Activated CD8-positive, alpha-beta memory T cell treated with anti-CD3 and anti-CD28 coated beads for 36 hours (primary cell): Measurements from ENCODE around the gene GEMIN4. TPM values are rescaled to one million over a fixed set of nuclear protein-coding genes. Genes with fewer than 3 reads are reported as not detected.
"Not testable (repeated sequence)": the region's sequence is repeated elsewhere in the genome, so short reads cannot be mapped to it uniquely, and the experiment has no call there.

Experiments used
- CTCF ChIA-PET: fragments of 350-600 bp; sonication (Branson Sonifier 250); formaldehyde crosslinking; loops from one replicate; lab custom pipeline; 2021; ENCODE audit warnings: antibody characterized with exemption; lab: Charles Lee
- POLR2A ChIA-PET: fragments of 350-600 bp; sonication (Branson Sonifier 250); formaldehyde crosslinking; loops from one replicate; lab custom pipeline; 2021; ENCODE audit warnings: antibody characterized with exemption; lab: Charles Lee
- total RNA-seq, 2 experiments: library from RNA; stranded (reverse); gene quantifications; one replicate each; pipeline ENCODE4 v1.2.3, GENCODE V29; 2021

Gene GEMIN4
- total RNA-seq, 2 experiments from 2014 or later, result 58.3 to 62.5 TPM

DNA sequence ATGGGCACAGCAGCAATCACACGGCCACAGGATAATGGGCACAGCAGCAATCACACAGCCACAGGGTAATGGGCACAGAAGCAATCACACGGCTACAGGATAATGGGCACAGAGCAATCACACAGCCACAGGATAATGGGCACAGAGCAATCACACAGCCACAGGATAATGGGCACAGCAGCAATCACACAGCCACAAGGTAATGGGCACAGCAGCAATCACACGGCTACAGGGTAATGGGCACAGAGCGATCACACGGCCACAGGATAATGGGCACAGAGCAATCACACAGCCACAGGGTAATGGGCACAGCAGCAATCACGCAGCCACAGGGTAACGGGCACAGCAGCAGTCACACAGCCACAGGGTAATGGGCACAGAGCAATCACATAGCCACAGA, 2.7 kb downstream of the GEMIN4 start:
- CTCF ChIA-PET, POLR2A ChIA-PET: not testable (repeated sequence)

DNA sequence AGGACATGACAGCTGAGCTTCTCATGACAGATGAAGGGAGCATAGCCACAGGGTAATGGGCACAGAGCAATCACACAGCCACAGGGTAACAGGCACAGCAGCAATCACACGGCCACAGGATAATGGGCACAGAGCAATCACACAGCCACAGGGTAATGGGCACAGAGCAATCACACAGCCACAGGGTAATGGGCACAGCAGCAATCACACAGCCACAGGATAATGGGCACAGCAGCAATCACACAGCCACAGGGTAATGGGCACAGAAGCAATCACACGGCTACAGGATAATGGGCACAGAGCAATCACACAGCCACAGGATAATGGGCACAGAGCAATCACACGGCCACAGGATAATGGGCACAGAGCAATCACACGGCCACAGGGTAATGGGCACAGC, 3.5 kb downstream of the GEMIN4 start:
- POLR2A ChIA-PET, CTCF ChIA-PET: not testable (repeated sequence)

DNA sequence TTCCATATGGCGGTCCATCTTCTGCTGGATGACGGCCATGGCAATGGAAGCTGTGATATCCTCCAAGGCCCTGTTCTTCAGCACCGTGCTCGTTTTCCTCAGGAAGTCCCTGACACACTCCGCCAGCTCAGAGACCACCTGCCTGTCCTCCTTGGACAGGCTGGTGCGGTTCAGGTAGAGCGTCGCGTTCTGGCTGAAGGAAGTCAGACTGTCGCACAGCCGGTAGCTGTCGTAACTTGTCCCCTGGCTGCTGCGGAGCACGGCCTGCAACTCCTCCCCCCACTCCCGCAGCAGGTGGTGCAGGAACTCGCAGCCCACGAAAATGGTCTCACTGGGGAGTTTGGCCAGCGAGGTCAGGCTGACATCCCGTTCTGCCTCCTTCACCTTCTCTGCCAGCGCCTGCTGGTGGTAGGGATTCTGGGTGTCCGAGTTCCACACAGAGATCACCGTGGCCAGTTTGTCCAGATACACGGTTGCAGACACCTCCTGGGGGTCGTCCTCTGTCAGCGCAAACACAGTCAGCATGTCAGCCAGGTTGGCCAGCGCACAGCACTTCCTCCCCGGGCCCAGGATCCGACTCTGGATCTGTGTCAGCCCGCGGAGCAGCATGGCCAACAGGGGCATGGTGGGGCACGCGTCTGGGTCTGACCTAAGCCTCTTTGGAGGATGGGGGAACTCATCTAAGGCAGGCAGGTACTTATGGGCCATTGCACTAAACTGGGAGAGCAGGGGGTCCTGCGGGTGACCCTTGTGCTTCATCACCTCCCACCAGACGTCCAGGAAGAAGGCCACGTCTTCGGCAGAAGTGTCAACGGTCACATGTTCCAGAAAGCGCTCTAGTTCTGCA, 5.1 kb downstream of the GEMIN4 start:
- CTCF ChIA-PET, result no interaction called here

DNA sequence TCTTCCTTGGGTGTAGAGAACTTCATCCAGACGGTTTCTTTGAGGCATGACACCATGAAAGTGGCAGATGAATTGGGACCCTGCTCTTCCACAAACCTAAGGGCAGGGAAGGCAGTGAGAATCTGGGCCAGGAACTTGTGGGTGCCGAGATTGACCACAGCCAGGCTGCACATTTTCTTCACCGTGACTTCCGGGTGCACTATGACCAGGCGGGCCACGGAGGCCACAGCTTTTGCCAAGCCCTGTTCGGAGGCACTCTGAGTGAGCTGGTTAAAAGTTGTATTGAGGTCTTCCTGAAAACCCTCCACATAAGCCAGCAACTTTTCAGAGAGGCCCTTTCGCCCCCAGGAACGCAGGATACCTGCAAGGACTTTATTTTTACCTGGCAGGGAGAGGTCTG, 5.9 kb downstream of the GEMIN4 start:
- ChIA-PET POLR2A (no interaction called here), CTCF (no interaction called here)

More for the DNA sequence above, 5.1 kb downstream of the GEMIN4 start:
- POLR2A ChIA-PET, result no interaction called here

DNA sequence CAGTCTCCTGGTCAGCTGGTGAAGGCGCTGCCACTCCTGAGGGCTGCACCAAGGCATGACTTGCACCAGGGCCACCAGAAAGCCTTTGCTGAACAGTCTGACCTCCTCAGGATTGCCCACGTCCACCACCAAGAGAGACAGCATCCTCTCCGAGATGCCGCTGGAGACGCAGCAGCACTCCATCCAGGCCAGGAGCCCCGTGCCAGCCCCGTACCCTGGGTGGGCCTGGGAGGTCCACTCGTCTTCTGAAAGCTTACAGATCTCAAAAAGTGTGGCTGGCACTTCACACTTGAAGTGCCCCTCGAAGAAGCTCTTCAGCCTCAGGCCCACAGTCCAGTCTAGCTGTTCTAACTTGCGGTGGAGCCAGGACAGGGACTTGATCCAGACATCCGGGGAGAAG, 6.7 kb downstream of the GEMIN4 start:
- POLR2A ChIA-PET, result interaction anchor here (0.6 kb wide), 1 partner anchor 46 kb away, joined by 3 read pairs; no protein-coding TSS in a partner anchor
- CTCF ChIA-PET, result no interaction called here

DNA sequence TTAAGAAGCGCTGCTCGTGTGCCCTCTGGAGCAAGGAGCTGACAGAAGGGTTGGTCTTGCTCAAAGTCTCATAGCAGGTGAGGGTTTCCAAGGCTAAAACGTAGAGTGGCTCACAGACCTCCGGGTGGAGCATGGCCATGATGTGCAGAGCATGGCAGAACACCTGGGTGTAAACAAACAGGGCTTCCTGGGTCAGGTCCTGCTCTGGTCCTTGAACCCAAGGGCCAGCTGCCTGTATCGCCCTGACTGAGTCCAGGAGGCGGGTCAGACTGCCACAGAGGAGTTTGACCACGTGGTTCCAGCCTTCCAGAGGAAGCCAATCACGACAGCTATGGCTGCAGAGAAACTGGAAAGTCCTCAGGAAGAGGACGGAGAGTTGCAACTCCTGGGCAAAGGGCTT, 7.1 kb downstream of the GEMIN4 start:
- ChIA-PET POLR2A (interaction anchor here (0.6 kb wide), 1 partner anchor 45 kb away, joined by 3 read pairs; no protein-coding TSS in a partner anchor), CTCF (no interaction called here)

DNA sequence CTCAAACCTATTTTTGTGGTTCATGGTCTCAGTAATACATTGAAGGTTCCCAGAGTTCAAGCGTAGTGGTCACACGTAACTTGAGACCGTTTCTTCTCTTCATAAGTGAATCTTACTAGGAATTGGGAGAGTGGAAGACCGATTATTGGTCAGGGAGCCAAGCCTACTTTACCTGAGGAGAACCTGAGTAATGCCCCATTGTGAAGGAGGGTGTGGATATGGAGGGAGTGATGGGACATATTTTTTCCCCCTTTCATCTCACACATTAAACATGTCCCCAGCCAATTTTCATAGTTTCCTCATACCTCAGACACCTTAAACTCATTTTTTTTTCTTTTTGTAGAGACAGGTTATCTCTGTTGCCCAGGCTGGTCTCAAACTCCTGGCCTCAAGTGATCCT, 8.9 kb downstream of the GEMIN4 start:
- ChIA-PET POLR2A (no interaction called here), CTCF (interaction anchor here (0.7 kb wide), 1 partner anchor 331 kb away, joined by 3 read pairs; no protein-coding TSS in a partner anchor)

DNA sequence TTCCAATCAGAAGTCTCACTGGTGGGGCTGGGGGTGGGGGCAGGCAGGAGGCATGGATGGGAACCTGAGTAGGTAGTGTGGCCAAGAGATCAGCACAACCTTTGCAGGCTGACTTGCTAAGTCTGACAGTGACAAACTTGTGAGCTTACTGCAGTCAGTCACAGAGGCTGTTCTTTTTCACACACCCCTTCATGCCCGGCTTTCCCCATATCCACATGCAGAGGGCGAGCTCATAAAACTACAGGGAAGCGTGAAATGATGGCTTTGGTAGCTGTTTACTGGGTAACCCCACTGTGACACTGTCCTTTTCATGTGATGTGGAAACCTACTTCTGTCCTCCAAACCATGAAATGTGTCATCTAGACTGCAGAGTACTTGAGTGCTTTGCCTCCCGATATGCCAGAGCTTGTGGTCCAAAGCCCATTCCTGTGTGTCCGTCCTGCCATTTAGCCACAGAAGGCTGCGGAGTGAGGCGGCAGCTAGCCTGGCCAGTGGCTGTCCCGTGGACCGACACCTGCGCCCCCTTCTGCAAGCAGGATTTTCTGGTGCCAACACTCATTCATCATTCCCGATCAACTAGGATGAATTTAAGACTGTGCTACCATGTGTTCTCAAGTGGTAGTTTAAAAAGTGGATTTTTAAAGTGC, 9.8 kb downstream of the GEMIN4 start:
- POLR2A ChIA-PET, result interaction anchor here (0.6 kb wide), 1 partner anchor 56 kb away, joined by 3 read pairs; no protein-coding TSS in a partner anchor
- CTCF ChIA-PET, result no interaction called here

DNA sequence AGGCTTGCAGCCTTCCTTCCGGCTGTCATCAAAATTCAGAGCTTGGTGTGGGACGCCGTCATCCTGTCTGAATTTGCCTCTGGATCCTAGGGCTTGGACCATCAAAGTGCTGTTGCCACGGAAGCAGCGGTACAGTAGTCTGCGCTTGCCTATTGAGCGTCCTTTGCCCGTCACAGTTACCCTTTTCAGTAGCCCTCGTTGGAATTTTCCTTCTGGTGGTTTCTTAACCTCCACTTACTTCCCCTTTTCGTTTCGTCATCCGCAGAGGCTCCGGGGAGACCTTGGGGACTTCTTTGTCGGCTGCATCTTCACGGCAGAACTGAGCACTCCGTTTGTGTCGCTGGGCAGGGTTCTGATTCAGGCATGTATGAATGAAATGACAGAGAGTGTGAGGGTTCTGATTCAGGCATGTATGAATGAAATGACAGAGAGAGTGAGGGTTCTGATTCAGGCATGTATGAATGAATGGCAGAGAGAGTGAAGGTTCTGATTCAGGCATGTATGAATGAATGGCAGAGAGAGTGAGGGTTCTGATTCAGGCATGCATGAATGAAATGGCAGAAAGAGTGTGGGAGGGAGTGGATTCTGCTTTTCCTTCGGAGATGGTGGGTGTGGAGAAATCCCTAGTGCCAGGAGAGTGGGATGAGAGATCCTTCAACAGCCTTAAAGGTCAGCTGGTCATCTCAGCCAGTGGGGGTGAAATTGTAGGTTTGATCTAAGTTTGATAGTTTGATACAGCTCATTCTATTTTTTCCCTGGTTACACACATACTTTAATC, 11.6 kb downstream of the GEMIN4 start:
- ChIA-PET CTCF (no interaction called here), POLR2A (no interaction called here)

DNA sequence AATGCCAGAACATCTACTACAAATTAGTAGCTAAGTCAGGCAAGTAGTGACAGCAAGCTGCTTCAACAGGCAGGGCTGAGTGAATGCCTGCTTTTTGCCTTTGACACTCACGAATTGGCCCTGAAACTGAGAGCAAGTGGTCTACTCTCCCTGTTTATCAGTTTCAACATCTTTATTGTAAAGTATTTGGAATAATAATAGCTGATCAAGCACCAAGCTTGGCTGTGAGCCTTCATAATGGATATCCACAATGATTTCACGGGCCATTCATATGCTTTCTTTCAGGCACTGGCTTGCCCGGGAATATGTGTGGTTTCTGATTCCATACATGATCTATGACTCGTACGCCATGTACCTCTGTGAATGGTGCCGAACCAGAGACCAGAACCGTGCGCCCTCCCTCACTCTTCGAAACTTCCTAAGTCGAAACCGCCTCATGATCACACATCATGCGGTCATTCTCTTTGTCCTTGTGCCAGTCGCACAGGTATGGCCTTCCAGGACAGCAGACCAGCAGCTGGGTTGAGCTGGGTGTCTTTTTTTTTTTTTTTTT, 14.4 kb downstream of the GEMIN4 start:
- ChIA-PET POLR2A (interaction anchor here (0.6 kb wide), 1 partner anchor 50 kb away, joined by 4 read pairs; no protein-coding TSS in a partner anchor), CTCF (no interaction called here)

DNA sequence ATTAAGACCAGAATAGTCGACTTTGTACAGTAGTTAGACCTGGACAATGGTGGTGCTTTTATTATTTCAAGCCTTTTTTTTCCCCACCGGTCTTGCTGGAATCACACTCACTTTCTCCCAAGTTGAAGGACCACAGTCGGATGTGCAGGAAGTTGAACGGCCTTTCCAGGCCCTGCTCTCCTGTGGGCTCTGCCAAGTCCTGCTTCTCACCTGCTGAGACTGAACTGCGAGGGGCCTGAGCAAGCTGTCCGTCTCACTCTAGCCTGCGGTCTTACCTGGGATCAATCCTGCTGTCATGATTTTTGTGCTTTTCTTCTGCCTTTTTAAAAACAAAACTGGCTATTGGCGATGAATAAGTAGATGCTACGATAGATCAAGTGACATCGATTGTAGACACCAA, 18.3 kb downstream of the GEMIN4 start:
- CTCF ChIA-PET, result interaction anchor here (1.0 kb wide), 1 partner anchor 19 kb away, joined by 4 read pairs; no protein-coding TSS in a partner anchor

DNA sequence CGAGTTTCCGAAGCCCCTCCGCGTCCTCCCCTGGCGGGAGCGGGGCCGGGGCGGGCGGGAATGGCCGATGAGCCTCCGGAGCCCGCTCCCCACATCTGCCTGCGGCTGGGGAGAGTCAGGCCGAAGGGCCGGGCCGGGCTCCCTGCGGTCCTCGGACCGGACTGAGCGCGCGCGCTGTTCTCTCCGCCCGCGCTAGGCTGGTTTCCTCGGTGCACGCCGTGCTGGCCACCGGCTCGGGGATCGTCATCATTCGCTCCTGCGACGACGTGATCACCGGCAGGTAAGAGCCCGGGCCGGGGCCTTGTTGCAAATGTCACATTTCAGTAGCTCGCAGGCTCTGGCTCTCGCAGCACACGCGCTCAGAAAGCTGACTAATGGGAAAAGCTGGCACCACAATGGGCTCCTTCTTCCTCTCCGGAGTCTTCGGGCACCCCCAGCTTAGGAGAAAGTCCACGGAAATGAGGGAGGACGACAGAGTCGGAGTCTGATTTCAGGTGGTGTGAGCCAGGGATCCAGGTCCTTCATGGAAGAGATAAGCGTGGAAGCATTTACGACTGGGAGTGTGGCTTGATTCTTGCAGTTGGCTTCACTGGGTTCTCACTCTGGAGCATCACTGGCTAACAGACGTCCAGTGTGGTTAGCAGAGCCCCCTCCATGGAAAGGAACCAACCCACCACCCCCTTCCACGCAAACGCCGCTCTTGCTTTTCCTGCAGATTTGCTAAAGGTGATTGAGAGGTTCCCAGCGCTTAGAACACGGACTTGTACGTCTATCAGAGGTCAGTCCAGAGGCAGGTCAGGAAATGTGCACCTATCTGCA, 19.0 kb downstream of the GEMIN4 start:
- CTCF ChIA-PET, result interaction anchor here (0.7 to 1.0 kb wide), 2 partner anchors 18 to 20 kb away, joined by 3 to 4 read pairs; no protein-coding TSS in a partner anchor
- POLR2A ChIA-PET, result interaction anchor here (0.5 to 0.8 kb wide), 2 partner anchors 18 to 1099 kb away, joined by 3 to 4 read pairs; no protein-coding TSS in a partner anchor

More for the DNA sequence above, 18.3 kb downstream of the GEMIN4 start:
- POLR2A ChIA-PET, result interaction anchor here (0.5 kb wide), 1 partner anchor 1098 kb away, joined by 4 read pairs; no protein-coding TSS in a partner anchor

DNA sequence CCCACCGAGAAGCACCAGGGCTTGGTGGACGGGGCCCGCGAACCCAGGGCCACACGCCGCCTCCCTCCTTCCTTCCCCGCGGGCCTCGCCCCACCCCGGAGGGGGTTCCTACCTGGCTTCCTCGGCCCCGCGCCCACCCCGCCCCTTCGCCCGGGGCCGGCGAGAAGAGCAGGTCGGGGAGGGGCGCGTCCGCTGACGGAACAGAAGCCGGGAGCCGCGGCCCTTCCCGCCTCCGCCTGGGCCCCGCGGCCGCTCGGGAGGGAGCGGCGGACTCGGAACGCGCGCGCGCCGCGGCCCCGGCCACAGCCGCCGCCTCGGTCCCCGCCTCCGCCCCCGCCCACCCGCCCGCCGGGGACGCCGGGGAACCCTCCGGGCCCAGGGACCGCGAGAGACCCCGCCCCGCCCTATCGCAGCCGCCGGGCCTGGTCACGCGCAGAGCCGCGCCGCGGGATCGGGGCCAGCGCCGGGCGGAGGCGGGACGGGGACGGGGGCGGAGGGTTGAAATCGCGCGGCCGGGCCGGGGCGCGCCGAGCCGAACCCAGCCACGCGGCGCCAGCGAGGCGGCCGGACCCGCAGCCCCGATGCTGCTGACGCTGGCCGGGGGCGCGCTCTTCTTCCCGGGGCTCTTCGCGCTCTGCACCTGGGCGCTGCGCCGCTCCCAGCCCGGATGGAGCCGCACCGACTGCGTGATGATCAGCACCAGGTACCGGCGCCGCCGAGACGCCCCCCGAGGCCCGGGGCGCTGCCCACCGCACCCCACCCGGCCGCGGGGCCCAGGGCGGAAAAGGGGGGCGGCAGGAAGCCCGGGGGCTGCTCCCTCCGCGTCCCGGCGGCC, 19.8 kb downstream of the GEMIN4 start, which contains the start of gene TLCD3A:
TLCD3A (plus strand) TSS at position 530 of the 835 bp plus-strand sequence; CDS start at position 582, 52 bp downstream.
- POLR2A ChIA-PET, result no interaction called here
- CTCF ChIA-PET, result interaction anchor here (1.0 kb wide), 1 partner anchor 20 kb away, joined by 4 read pairs; no protein-coding TSS in a partner anchor

DNA sequence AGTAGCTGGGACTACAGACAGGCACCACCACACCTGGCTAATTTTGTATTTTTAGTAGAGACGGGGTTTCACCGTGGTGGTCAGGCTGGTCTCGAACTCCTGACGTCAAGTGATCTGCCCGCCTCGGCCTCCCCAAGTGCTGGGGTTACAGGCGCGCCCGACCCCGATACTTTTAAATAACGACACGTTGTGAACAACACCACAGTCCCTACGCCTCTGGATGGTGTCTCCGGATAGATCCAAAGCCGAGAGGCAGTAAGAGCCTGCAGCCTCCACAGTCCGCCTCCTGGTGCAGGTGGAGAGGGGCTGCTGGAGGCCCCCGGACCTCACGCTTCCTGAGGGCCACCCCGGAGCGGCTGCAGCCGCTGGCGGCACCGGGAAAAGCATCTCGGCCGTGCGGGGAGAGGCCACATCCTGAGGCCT, 20.4 kb downstream of the GEMIN4 start:
- ChIA-PET CTCF (interaction anchor here (1.6 kb wide), 1 partner anchor 19 kb away, joined by 3 read pairs; no protein-coding TSS in a partner anchor), POLR2A (no interaction called here)

DNA sequence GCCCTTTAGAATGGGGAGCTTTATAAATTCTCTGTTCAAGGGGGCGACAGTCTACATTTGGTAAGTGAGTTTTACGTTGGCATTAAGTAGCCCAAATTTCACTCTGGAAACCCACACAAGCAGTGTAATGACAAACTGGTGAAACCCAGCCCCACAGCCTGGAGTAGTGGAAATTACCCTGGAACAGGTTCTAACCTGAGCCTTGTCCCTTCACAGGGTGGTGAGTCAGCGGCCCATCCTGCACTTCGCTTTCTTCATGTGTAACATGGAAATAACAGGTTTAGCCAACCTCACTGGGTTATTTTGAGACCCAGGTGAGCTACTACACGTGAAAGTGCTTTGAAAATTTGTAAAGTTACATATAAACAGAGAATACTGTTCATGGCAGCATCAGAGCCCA, 23.2 kb downstream of the GEMIN4 start:
- ChIA-PET CTCF (no interaction called here), POLR2A (no interaction called here)

DNA sequence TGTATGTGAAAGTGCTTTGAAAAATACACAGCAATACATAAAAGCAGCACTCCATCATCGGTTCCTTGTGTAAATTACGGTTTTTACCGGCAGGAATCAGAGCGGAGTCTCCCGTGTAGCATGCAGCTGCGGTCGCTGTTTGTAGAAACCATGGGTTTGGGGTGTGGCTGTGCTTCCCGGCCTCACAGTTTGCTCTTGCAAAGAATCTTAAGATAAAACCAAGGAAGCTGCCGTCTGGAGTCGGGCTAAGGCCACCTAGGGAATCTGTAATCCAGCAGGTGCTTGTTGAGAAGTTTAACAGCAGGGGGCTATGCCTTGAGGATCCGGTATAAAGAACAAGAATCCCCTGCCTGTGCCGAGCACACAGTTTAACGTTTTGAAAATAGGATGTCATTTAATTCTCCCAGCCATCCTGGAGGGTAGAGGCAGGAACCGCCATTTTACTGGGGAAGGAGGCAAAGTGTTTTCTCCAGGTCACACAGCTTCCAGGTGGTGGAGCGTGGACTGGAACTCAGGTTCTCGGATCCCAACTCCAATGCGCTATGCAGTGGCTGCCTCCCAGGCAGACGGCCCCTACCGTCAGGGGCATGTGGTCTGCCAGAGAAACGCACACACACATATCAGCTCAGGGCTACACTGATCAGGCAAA, 25.7 kb downstream of the GEMIN4 start:
- CTCF ChIA-PET, result no interaction called here
- POLR2A ChIA-PET, result no interaction called here

DNA sequence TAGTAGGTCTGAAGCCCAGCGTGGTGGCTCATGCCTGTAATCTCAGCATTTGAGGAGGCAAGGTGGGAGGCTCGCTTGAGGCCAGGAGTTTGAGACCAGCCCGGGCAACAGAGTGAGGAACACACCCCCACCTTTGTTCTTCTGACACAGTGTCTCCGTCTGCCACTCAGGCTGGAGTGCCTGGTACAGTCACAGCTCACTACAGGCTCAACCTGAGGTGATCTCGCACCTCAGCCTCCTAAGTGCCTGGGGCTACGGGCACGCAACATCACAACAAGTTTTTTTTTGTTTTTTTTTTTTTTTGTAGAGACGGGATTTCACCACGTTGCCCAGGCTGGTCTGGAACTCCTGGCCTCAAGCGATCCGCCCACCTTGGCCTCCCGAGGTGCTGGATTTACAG, 26.3 kb downstream of the GEMIN4 start:
- POLR2A ChIA-PET, result no interaction called here
- CTCF ChIA-PET, result no interaction called here
